ENCODE measurements around the gene PMF1. TPM values are rescaled to one million over a fixed set of nuclear protein-coding genes. Genes with fewer than 3 reads are reported as not detected.

The PMF1 gene
- total RNA-seq, 1 experiment from 2014 or later: 96.6 TPM

DNA sequence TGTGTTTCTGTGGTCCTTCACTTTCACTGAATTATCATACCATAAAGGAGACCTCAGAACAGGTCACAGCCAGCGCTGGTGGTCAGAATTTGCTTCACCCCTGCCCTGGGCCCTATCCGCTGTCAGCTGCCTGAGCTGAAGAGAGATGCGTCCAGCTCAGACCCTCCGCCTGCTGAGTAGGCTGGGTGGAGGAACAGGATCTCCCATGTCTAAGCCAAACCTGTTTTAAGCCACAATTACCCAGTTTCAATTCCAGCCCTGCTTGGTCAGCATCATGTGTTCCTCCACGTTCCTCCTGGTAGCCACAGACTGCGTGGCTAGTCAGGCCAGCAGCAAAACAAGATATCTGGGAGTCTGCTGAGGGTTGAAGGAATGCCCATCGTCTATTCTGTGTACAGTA lies 15.7 kb downstream of the PMF1 start:
- TF ChIP-seq, protein P1, sequence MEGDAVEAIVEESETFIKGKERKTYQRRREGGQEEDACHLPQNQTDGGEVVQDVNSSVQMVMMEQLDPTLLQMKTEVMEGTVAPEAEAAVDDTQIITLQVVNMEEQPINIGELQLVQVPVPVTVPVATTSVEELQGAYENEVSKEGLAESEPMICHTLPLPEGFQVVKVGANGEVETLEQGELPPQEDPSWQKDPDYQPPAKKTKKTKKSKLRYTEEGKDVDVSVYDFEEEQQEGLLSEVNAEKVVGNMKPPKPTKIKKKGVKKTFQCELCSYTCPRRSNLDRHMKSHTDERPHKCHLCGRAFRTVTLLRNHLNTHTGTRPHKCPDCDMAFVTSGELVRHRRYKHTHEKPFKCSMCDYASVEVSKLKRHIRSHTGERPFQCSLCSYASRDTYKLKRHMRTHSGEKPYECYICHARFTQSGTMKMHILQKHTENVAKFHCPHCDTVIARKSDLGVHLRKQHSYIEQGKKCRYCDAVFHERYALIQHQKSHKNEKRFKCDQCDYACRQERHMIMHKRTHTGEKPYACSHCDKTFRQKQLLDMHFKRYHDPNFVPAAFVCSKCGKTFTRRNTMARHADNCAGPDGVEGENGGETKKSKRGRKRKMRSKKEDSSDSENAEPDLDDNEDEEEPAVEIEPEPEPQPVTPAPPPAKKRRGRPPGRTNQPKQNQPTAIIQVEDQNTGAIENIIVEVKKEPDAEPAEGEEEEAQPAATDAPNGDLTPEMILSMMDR (conservative IDR thresholded peaks at IDR 0.05; ENCODE audit: low read depth, low read length): no peak
- TF ChIP-seq EZH2 (IDR thresholded peaks at IDR 0.05; ENCODE audit: borderline replicate concordance, low read depth, low read length, poor library complexity, severe bottlenecking): no peak
- POLR2A ChIA-PET (ENCODE audit: low non-redundant PET): no interaction called here
- Histone ChIP-seq H3K27ac (ENCODE audit: low read depth, low read length, poor library complexity, severe bottlenecking) (no peak overlapping the region), H3K4me1 (ENCODE audit: insufficient read depth, low read length, poor library complexity, severe bottlenecking) (peaks cover 12% of the 10 kb centered on the region), H3K27me3 (replicated peaks; ENCODE audit: insufficient read depth, low read depth, low read length, poor library complexity) (no peaks in the 10 kb centered on the region), H3K9me3 (ENCODE audit: low read depth, low read length, poor library complexity, severe bottlenecking) (no peaks in the 10 kb centered on the region), H3K4me3 (ENCODE audit: low read depth, low read length, poor library complexity, severe bottlenecking) (no peak overlapping the region), H3K36me3 (ENCODE audit: insufficient read depth, low read length, poor library complexity, severe bottlenecking) (peaks cover 15% of the 10 kb centered on the region)
- CTCF ChIA-PET: interaction anchor here (0.6 kb wide), 1 partner anchor 485 kb away, joined by 7 read pairs; no protein-coding TSS in a partner anchor
- intact Hi-C loops (cut with micrococcal nuclease; ENCODE audit: unreplicated experiment): no loop called here
- no TSS peak for BruUV-seq (replicated peaks)
- no peak for DNase-seq (ENCODE audit: low spot score)

DNA sequence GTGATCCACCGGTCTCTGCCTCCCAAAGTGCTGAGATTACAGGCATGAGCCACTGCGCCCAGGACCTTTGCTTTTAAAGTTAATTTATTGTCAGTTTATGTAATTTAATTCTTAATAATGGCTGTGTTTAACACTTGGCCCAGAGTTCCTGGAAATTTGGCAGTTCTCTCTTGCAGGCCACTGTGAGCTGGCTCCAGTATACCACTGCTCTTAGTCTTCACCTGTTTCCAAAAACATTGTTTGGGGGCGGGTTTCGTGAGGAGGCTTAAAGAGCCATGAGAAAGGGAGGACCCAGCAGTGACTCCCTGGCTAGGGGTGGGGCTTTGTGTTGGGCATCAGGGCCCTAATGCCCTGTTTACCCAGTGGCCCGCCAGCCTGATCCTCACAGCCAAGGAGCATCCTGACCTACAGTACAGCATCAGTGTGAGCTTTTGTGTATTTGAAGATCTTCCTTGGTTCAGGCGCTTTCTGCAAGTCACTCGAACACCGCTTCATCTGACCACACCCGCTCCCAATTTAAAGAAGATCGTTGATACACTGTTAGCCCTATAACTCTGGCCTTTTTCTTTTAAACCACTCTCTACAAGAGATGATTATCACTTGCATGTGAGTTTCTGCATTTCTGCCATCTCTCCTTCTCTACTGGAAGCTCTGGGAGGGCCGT lies 17.1 kb downstream of the PMF1 start:
- intact Hi-C loops (cut with micrococcal nuclease; ENCODE audit: unreplicated experiment): no loop called here
- Histone ChIP-seq H3K36me3 (ENCODE audit: insufficient read depth, low read length, poor library complexity, severe bottlenecking) (peaks cover 10% of the 10 kb centered on the region), H3K4me1 (ENCODE audit: insufficient read depth, low read length, poor library complexity, severe bottlenecking) (peaks cover 12% of the 10 kb centered on the region), H3K27me3 (replicated peaks; ENCODE audit: insufficient read depth, low read depth, low read length, poor library complexity) (no peaks in the 10 kb centered on the region), H3K27ac (ENCODE audit: low read depth, low read length, poor library complexity, severe bottlenecking) (no peak overlapping the region), H3K9me3 (ENCODE audit: low read depth, low read length, poor library complexity, severe bottlenecking) (no peaks in the 10 kb centered on the region), H3K4me3 (ENCODE audit: low read depth, low read length, poor library complexity, severe bottlenecking) (no peak overlapping the region)
- ChIA-PET POLR2A (ENCODE audit: low non-redundant PET) (no interaction called here), CTCF (no interaction called here)
- no peak for DNase-seq (ENCODE audit: low spot score)
- no TSS peak for BruUV-seq (replicated peaks)
- TF ChIP-seq, protein P1 (conservative IDR thresholded peaks at IDR 0.05; ENCODE audit: low read depth, low read length): no peak
- TF ChIP-seq EZH2 (IDR thresholded peaks at IDR 0.05; ENCODE audit: borderline replicate concordance, low read depth, low read length, poor library complexity, severe bottlenecking): no peak

GRCh38 chr1:156230473-156230837 lies 17.6 kb downstream of the PMF1 start:
- H3K9me3 ChIP-seq (ENCODE audit: low read depth, low read length, poor library complexity, severe bottlenecking): no peaks in the 10 kb centered on the region
- POLR2A ChIA-PET (ENCODE audit: low non-redundant PET): no interaction called here
- peaks cover 12% of the 10 kb centered on the region for H3K4me1 ChIP-seq (ENCODE audit: insufficient read depth, low read length, poor library complexity, severe bottlenecking)
- no peaks in the 10 kb centered on the region for H3K27me3 ChIP-seq (replicated peaks; ENCODE audit: insufficient read depth, low read depth, low read length, poor library complexity)
- CTCF ChIA-PET: no interaction called here
- no peak overlapping the region for H3K4me3 ChIP-seq (ENCODE audit: low read depth, low read length, poor library complexity, severe bottlenecking)
- BruUV-seq (replicated peaks): no TSS peak
- DNase-seq (ENCODE audit: low spot score): no peak
- intact Hi-C loops (cut with micrococcal nuclease; ENCODE audit: unreplicated experiment): no loop called here
- no peak overlapping the region for H3K27ac ChIP-seq (ENCODE audit: low read depth, low read length, poor library complexity, severe bottlenecking)
- TF ChIP-seq, protein P1 (conservative IDR thresholded peaks at IDR 0.05; ENCODE audit: low read depth, low read length): no peak
- no peak for TF ChIP-seq EZH2 (IDR thresholded peaks at IDR 0.05; ENCODE audit: borderline replicate concordance, low read depth, low read length, poor library complexity, severe bottlenecking)
- H3K36me3 ChIP-seq (ENCODE audit: insufficient read depth, low read length, poor library complexity, severe bottlenecking): peaks cover 10% of the 10 kb centered on the region

All from A673 (cell line).